ENCODE results near the gene SERPINA9. TPM values are rescaled to one million over a fixed set of nuclear protein-coding genes. Genes with fewer than 3 reads are reported as not detected.

Gene SERPINA9
- total RNA-seq, 1 donor from 2014 or later = not detected

- Mint-ChIP-seq H3K27me3 (peaks cover 21% of the 10 kb centered on the region), H3K4me3 (no peak overlapping the region), H3K4me1 (ENCODE audit: unreplicated experiment) (no peaks in the 10 kb centered on the region), H3K9me3 (peaks cover 6% of the 10 kb centered on the region), H3K27ac (no peak overlapping the region), H3K36me3 (no peaks in the 10 kb centered on the region)
- no peak for TF ChIP-seq CTCF (conservative IDR thresholded peaks at IDR 0.05)
- DNase-seq (ENCODE audit: extremely low spot score, unreplicated experiment) = no peak
These were observed 9.2 kb downstream of the SERPINA9 start for GRCh38 chr14:94466706-94467370.

GRCh38 chr14:94465042-94465441, 11.0 kb downstream of the SERPINA9 start:
- Mint-ChIP-seq H3K27me3 (peaks cover 18% of the 10 kb centered on the region), H3K4me3 (no peak overlapping the region), H3K9me3 (peaks cover 6% of the 10 kb centered on the region), H3K36me3 (no peaks in the 10 kb centered on the region), H3K27ac (no peak overlapping the region), H3K4me1 (ENCODE audit: unreplicated experiment) (no peaks in the 10 kb centered on the region)
- no peak for DNase-seq (ENCODE audit: extremely low spot score, unreplicated experiment)
- TF ChIP-seq CTCF (conservative IDR thresholded peaks at IDR 0.05) = no peak

GRCh38 chr14:94464290-94464689, 11.7 kb downstream of the SERPINA9 start:
- H3K27me3 Mint-ChIP-seq = peaks cover 16% of the 10 kb centered on the region
- peaks cover 6% of the 10 kb centered on the region for H3K9me3 Mint-ChIP-seq
- no peak for TF ChIP-seq CTCF (conservative IDR thresholded peaks at IDR 0.05)
- DNase-seq (ENCODE audit: extremely low spot score, unreplicated experiment) = no peak
- no peaks in the 10 kb centered on the region for H3K36me3 Mint-ChIP-seq
- no peak overlapping the region for H3K27ac Mint-ChIP-seq
- H3K4me3 Mint-ChIP-seq = no peak overlapping the region
- no peaks in the 10 kb centered on the region for H3K4me1 Mint-ChIP-seq (ENCODE audit: unreplicated experiment)

- no peak overlapping the region for H3K27ac Mint-ChIP-seq
- H3K27me3 Mint-ChIP-seq = peaks cover 13% of the 10 kb centered on the region
- no peak for TF ChIP-seq CTCF (conservative IDR thresholded peaks at IDR 0.05)
- H3K4me3 Mint-ChIP-seq = no peak overlapping the region
- DNase-seq (ENCODE audit: extremely low spot score, unreplicated experiment) = no peak
- peaks cover 6% of the 10 kb centered on the region for H3K9me3 Mint-ChIP-seq
- H3K4me1 Mint-ChIP-seq (ENCODE audit: unreplicated experiment) = no peaks in the 10 kb centered on the region
- no peaks in the 10 kb centered on the region for H3K36me3 Mint-ChIP-seq
These were observed 13.0 kb downstream of the SERPINA9 start for GRCh38 chr14:94462763-94463572.

GRCh38 chr14:94462219-94462551, 13.8 kb downstream of the SERPINA9 start:
- Mint-ChIP-seq H3K27ac (no peak overlapping the region), H3K4me1 (ENCODE audit: unreplicated experiment) (no peaks in the 10 kb centered on the region), H3K27me3 (peaks cover 7% of the 10 kb centered on the region), H3K9me3 (peaks cover 6% of the 10 kb centered on the region), H3K4me3 (no peak overlapping the region), H3K36me3 (no peaks in the 10 kb centered on the region)
- no peak for DNase-seq (ENCODE audit: extremely low spot score, unreplicated experiment)
- TF ChIP-seq CTCF (conservative IDR thresholded peaks at IDR 0.05) = no peak
